Measurements from ENCODE around the gene EEF2KMT. TPM values are rescaled to one million over a fixed set of nuclear protein-coding genes. Genes with fewer than 3 reads are reported as not detected.

Gene EEF2KMT
- polyA plus RNA-seq, 1 of the 3 experiments (the other 2 are of a cell fraction): 12.9 TPM

DNA sequence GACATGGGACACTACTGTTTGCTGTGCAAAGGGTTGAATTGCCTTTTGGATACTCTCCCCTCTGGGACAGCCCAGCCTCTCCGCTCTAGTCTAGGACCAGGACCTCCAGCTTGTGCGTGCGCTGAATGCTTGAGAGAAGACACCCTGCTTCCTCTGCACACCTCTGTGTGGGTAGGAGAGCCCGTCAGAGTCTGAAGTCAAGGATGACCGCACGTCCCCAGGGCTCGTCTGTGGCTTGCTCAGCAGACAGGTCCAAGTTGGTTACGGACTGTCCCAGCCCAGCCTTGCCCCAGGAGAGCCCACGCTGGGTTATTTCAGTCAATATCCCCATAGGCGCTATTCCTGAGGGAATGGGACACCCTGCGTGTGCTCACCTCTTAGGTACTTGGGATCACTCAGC lies 35.5 kb downstream of the EEF2KMT start:
- Histone ChIP-seq H4K20me1 (ENCODE audit: insufficient read depth) (no peaks in the 10 kb centered on the region), H3K4me3 (ENCODE audit: low read depth in 2 of 2, low read length in 1 of 2) (no peak overlapping the region), H3K9me3 (no peaks in the 10 kb centered on the region), H3F3A (replicated peaks; ENCODE audit: insufficient read depth) (no peaks in the 10 kb centered on the region), H3K9ac (no peak overlapping the region), H3K79me2 (ENCODE audit: insufficient read depth) (no peaks in the 10 kb centered on the region), H2AFZ (ENCODE audit: low read depth) (no peak overlapping the region), H3K36me3 (replicated peaks in 1 of 2; ENCODE audit: control insufficient read depth in 1 of 2, insufficient read depth in 2 of 2, low read length in 1 of 2) (no peaks in the 10 kb centered on the region), H3K4me1 (ENCODE audit: control insufficient read depth in 1 of 2, insufficient read depth in 2 of 2, low read depth in 1 of 2, low read length in 1 of 2) (no peaks in the 10 kb centered on the region), H3K4me2 (no peak overlapping the region), H3K27ac (ENCODE audit: low read depth in 2 of 2, low read length in 1 of 2) (no peak overlapping the region), H3K27me3 (ENCODE audit: insufficient read depth) (peaks cover 38% of the 10 kb centered on the region), H3K9me2 (no peaks in the 10 kb centered on the region)
- WGBS (ENCODE audit: low lambda C conversion rate): 44% methylated on average over 5 of the region's 11 CpGs
- DNase-seq: no peak
- no peak for TF ChIP-seq ELF1 (IDR thresholded peaks at IDR 0.05)
- TF ChIP-seq EP300 (IDR thresholded peaks at IDR 0.05; ENCODE audit: borderline replicate concordance in 1 of 2, low read depth in 1 of 2, low read length in 1 of 2): no peak
- TF ChIP-seq NRF1 (IDR thresholded peaks at IDR 0.05; ENCODE audit: low read depth, low read length): no peak
- TF ChIP-seq EZH2phosphoT487 (IDR thresholded peaks at IDR 0.05; ENCODE audit: borderline replicate concordance, low read depth): no peak
- ChIA-PET CTCF (interaction anchor here (1.7 kb wide), 1 partner anchor 23 kb away, joined by 3 read pairs; no protein-coding TSS in a partner anchor), POLR2A (no interaction called here)

GRCh38 chr16:5060073-5060641 lies 37.4 kb downstream of the EEF2KMT start:
- Histone ChIP-seq H3K4me2 (no peak overlapping the region), H3K9me2 (no peaks in the 10 kb centered on the region), H3K9me3 (no peaks in the 10 kb centered on the region), H3K27me3 (ENCODE audit: insufficient read depth) (peaks cover 32% of the 10 kb centered on the region), H3K27ac (ENCODE audit: low read depth in 2 of 2, low read length in 1 of 2) (no peak overlapping the region), H3F3A (replicated peaks; ENCODE audit: insufficient read depth) (no peaks in the 10 kb centered on the region), H3K79me2 (ENCODE audit: insufficient read depth) (no peaks in the 10 kb centered on the region), H2AFZ (ENCODE audit: low read depth) (no peak overlapping the region), H3K4me3 (ENCODE audit: low read depth in 2 of 2, low read length in 1 of 2) (no peak overlapping the region), H3K4me1 (ENCODE audit: control insufficient read depth in 1 of 2, insufficient read depth in 2 of 2, low read depth in 1 of 2, low read length in 1 of 2) (no peaks in the 10 kb centered on the region), H4K20me1 (ENCODE audit: insufficient read depth) (no peaks in the 10 kb centered on the region), H3K36me3 (replicated peaks in 1 of 2; ENCODE audit: control insufficient read depth in 1 of 2, insufficient read depth in 2 of 2, low read length in 1 of 2) (no peaks in the 10 kb centered on the region), H3K9ac (no peak overlapping the region)
- 66% methylated on average over 9 of the region's 10 CpGs for WGBS (ENCODE audit: low lambda C conversion rate)
- no peak for DNase-seq
- TF ChIP-seq TCF12 (IDR thresholded peaks at IDR 0.05): no peak
- no peak for TF ChIP-seq ELF1 (IDR thresholded peaks at IDR 0.05)
- ChIA-PET CTCF (interaction anchor here (1.6 kb wide), 1 partner anchor 32 kb away, joined by 5 read pairs; no protein-coding TSS in a partner anchor), POLR2A (no interaction called here)

DNA sequence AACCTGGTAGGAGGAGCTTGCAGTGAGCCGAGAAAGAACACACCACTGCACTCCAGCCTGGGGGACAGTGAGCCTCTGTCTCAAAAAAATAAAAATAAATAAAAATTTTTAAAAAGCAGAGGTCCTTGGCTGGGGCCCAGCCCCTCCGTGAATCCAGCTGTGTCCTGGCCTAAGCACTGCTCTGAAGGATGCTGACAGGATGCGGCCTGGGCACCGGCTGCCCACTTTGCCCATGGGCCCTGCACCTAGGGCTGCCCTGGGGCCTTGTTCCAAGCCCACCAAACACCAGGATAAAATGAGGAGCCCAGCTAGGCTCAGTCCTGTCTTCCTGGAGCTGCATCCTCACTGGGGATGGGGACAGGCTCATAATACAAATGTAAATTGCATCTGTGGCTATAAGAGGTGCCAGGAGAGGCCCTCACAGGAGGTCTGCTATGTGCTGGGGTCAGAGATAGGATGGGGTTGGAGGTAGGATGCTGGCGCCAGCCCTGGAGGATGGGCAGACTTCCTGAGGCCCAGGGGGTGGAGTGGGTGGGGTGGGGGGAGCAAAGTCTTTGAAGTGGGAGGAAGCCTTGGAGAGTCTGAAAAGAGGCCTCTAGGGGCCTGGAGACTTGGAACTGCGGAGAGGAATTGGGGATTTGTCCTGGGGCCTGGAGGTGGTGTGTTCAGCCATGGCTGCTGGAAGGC lies 38.1 kb downstream of the EEF2KMT start:
- no peaks in the 10 kb centered on the region for H3K36me3 ChIP-seq (replicated peaks in 1 of 2; ENCODE audit: control insufficient read depth in 1 of 2, insufficient read depth in 2 of 2, low read length in 1 of 2)
- H3K4me1 ChIP-seq (ENCODE audit: control insufficient read depth in 1 of 2, insufficient read depth in 2 of 2, low read depth in 1 of 2, low read length in 1 of 2): no peaks in the 10 kb centered on the region
- 53% methylated on average over 3 of the region's 6 CpGs for WGBS (ENCODE audit: low lambda C conversion rate)
- POLR2A ChIA-PET: no interaction called here
- no peak for DNase-seq
- no peak overlapping the region for H3K4me2 ChIP-seq
- H2AFZ ChIP-seq (ENCODE audit: low read depth): no peak overlapping the region
- H3K9ac ChIP-seq: no peak overlapping the region
- CTCF ChIA-PET: interaction anchor here (1.6 kb wide), 1 partner anchor 33 kb away, joined by 5 read pairs; no protein-coding TSS in a partner anchor
- peaks cover 26% of the 10 kb centered on the region for H3K27me3 ChIP-seq (ENCODE audit: insufficient read depth)
- H3K9me2 ChIP-seq: no peaks in the 10 kb centered on the region
- H3K79me2 ChIP-seq (ENCODE audit: insufficient read depth): no peaks in the 10 kb centered on the region
- H3K4me3 ChIP-seq (ENCODE audit: low read depth in 2 of 2, low read length in 1 of 2): no peak overlapping the region
- H3F3A ChIP-seq (replicated peaks; ENCODE audit: insufficient read depth): no peaks in the 10 kb centered on the region
- H3K27ac ChIP-seq (ENCODE audit: low read depth in 2 of 2, low read length in 1 of 2): no peak overlapping the region
- no peaks in the 10 kb centered on the region for H4K20me1 ChIP-seq (ENCODE audit: insufficient read depth)
- no peak for TF ChIP-seq TCF12 (IDR thresholded peaks at IDR 0.05)
- TF ChIP-seq ELF1 (IDR thresholded peaks at IDR 0.05): no peak
- no peak for TF ChIP-seq FOXM1 (IDR thresholded peaks at IDR 0.05; ENCODE audit: low read depth)
- TF ChIP-seq FOXJ3 (CRISPR knock-in tag; IDR thresholded peaks at IDR 0.05): no peak
- TF ChIP-seq NRF1 (IDR thresholded peaks at IDR 0.05; ENCODE audit: low read depth, low read length): no peak
- no peak for TF ChIP-seq MXI1 (IDR thresholded peaks at IDR 0.05; ENCODE audit: low read depth, low read length)
- no peak for TF ChIP-seq GABPA (IDR thresholded peaks at IDR 0.05; ENCODE audit: low read depth)
- no peak for TF ChIP-seq RFX5 (IDR thresholded peaks at IDR 0.05; ENCODE audit: low read length)
- TF ChIP-seq IRF3 (IDR thresholded peaks at IDR 0.05; ENCODE audit: low read depth, low read length): no peak
- no peaks in the 10 kb centered on the region for H3K9me3 ChIP-seq
